ENCODE results near the gene PAFAH2.

DNA sequence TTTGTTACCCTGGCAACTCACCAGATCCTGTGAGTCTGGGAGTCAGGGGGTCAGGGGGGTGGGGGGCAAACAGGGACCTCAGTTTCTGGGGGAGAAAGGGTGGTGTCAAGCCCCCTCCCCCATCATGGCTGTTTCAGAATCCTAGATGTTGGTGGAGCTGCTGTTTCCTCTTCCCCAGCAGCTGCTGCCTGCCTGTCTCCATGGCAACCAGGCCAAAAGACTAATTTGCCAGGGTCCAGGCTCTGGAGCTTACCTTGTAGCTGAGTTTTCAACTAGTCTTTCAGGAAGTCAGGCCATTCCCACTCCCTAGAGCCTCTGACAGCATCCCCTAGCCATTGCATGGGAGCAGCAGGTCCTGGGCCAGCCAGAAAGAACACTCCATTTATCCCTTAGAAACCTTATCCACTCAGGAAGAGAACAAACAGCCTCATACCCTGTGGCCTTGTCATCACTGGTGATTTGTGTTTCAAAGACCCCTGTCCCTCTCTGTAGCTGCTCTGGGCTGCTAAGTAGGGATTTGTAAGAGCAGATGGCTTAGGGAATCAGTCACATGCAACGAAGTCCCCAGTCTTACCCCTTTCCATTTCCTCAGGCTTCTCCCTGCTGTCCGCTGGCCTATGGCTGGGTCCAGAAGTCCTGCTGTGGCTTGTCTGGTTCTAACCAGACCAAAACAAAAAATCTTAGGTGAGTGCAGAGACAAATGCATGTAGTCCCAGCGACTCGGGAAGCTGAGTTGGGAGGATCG, 70.2 kb downstream of the PAFAH2 start:
- no peak for TF ChIP-seq POLR2AphosphoS5 (IDR thresholded peaks at IDR 0.05)
- TF ChIP-seq, protein P1, sequence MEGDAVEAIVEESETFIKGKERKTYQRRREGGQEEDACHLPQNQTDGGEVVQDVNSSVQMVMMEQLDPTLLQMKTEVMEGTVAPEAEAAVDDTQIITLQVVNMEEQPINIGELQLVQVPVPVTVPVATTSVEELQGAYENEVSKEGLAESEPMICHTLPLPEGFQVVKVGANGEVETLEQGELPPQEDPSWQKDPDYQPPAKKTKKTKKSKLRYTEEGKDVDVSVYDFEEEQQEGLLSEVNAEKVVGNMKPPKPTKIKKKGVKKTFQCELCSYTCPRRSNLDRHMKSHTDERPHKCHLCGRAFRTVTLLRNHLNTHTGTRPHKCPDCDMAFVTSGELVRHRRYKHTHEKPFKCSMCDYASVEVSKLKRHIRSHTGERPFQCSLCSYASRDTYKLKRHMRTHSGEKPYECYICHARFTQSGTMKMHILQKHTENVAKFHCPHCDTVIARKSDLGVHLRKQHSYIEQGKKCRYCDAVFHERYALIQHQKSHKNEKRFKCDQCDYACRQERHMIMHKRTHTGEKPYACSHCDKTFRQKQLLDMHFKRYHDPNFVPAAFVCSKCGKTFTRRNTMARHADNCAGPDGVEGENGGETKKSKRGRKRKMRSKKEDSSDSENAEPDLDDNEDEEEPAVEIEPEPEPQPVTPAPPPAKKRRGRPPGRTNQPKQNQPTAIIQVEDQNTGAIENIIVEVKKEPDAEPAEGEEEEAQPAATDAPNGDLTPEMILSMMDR (IDR thresholded peaks at IDR 0.05) = no peak
- TF ChIP-seq POLR2A (IDR thresholded peaks at IDR 0.05) = no peak

Measured in stomach (tissue), 4 donors.